ENCODE data around the gene NHLRC2.

The NHLRC2 gene

GRCh38 chr10:113953505-113954272 lies 99.2 kb downstream of the NHLRC2 start:
- H2AFZ ChIP-seq (ENCODE audit: insufficient read depth, low read length, poor library complexity): no peak overlapping the region
- no peak overlapping the region for H2AK5ac ChIP-seq (ENCODE audit: low read length)
- H3K27ac ChIP-seq (ENCODE audit: low read depth, low read length): no peak overlapping the region
- H2BK120ac ChIP-seq (ENCODE audit: insufficient read depth, low read length, poor library complexity): no peak overlapping the region
- H2BK5ac ChIP-seq (ENCODE audit: low read depth, low read length, poor library complexity): no peak overlapping the region
- WGBS (ENCODE audit: extremely low coverage, insufficient coverage, insufficient read length): no CpG with 5 or more reads among the region's 2 CpGs
- no peak overlapping the region for H3K23ac ChIP-seq (ENCODE audit: low read length)
- H3K18ac ChIP-seq (ENCODE audit: low read length): no peak overlapping the region
- H2BK12ac ChIP-seq (ENCODE audit: low read length): peak overlapping the region; percentile 15
- H3K4me2 ChIP-seq (ENCODE audit: low read length): no peak overlapping the region
- no peak overlapping the region for H4K12ac ChIP-seq (ENCODE audit: low read depth, low read length)
- no peak overlapping the region for H3K4me3 ChIP-seq (ENCODE audit: low read depth, low read length)
- no peaks in the 10 kb centered on the region for H3K27me3 ChIP-seq (ENCODE audit: insufficient read depth, low read length)
- no peaks in the 10 kb centered on the region for H3K9me3 ChIP-seq (ENCODE audit: insufficient read depth, low read depth, low read length)
- no peak overlapping the region for H4K8ac ChIP-seq (ENCODE audit: low read depth, low read length)
- peaks cover 5% of the 10 kb centered on the region for H3K79me1 ChIP-seq (ENCODE audit: low read length)
- H3K14ac ChIP-seq (ENCODE audit: low read length): no peak overlapping the region
- H3K9ac ChIP-seq (ENCODE audit: low read length): no peak overlapping the region
- H3K4ac ChIP-seq (ENCODE audit: low read depth, low read length): no peak overlapping the region
- no peaks in the 10 kb centered on the region for H3K36me3 ChIP-seq (ENCODE audit: control insufficient read depth in 1 of 2, insufficient read depth in 2 of 2, low read length in 2 of 2)
- H4K91ac ChIP-seq (ENCODE audit: low read depth, low read length): no peak overlapping the region
- no peaks in the 10 kb centered on the region for H3K79me2 ChIP-seq (ENCODE audit: control insufficient read depth, insufficient read depth, low read length, poor library complexity)
- H3K4me1 ChIP-seq (ENCODE audit: control insufficient read depth in 1 of 2, insufficient read depth in 2 of 2, low read length in 2 of 2): peaks cover 7 to 8% of the 10 kb centered on the region in 2 experiments
- DNase-seq: no peak

- no peak overlapping the region for H3K23ac ChIP-seq (ENCODE audit: low read length)
- no CpG with 5 or more reads among the region's 1 CpG for WGBS (ENCODE audit: extremely low coverage, insufficient coverage, insufficient read length)
Measured at GRCh38 chr10:113954409-113954808, 99.9 kb downstream of the NHLRC2 start.

GRCh38 chr10:113957013-113957412 lies 102.6 kb downstream of the NHLRC2 start:
- H4K91ac ChIP-seq (ENCODE audit: low read depth, low read length): no peak overlapping the region
- peaks cover 18 to 30% of the 10 kb centered on the region in 2 experiments for H3K4me1 ChIP-seq (ENCODE audit: control insufficient read depth in 1 of 2, insufficient read depth in 2 of 2, low read length in 2 of 2)
- H3K14ac ChIP-seq (ENCODE audit: low read length): no peak overlapping the region
- no peak overlapping the region for H4K8ac ChIP-seq (ENCODE audit: low read depth, low read length)
- H3K9ac ChIP-seq (ENCODE audit: low read length): no peak overlapping the region
- no peak overlapping the region for H3K4ac ChIP-seq (ENCODE audit: low read depth, low read length)
- no peaks in the 10 kb centered on the region for H3K36me3 ChIP-seq (ENCODE audit: control insufficient read depth in 1 of 2, insufficient read depth in 2 of 2, low read length in 2 of 2)
- no peak overlapping the region for H3K18ac ChIP-seq (ENCODE audit: low read length)
- H3K27me3 ChIP-seq (ENCODE audit: insufficient read depth, low read length): no peaks in the 10 kb centered on the region
- no peak overlapping the region for H3K23ac ChIP-seq (ENCODE audit: low read length)
- no peak overlapping the region for H3K4me3 ChIP-seq (ENCODE audit: low read depth, low read length)
- no CpG with 5 or more reads among the region's 5 CpGs for WGBS (ENCODE audit: extremely low coverage, insufficient coverage, insufficient read length)
- no peak overlapping the region for H3K4me2 ChIP-seq (ENCODE audit: low read length)
- H2BK5ac ChIP-seq (ENCODE audit: low read depth, low read length, poor library complexity): no peak overlapping the region
- H3K79me1 ChIP-seq (ENCODE audit: low read length): peaks cover 13% of the 10 kb centered on the region
- H3K9me3 ChIP-seq (ENCODE audit: insufficient read depth, low read depth, low read length): no peaks in the 10 kb centered on the region
- H2BK120ac ChIP-seq (ENCODE audit: insufficient read depth, low read length, poor library complexity): no peak overlapping the region
- no peak overlapping the region for H4K12ac ChIP-seq (ENCODE audit: low read depth, low read length)
- H2AFZ ChIP-seq (ENCODE audit: insufficient read depth, low read length, poor library complexity): no peak overlapping the region
- no peaks in the 10 kb centered on the region for H3K79me2 ChIP-seq (ENCODE audit: control insufficient read depth, insufficient read depth, low read length, poor library complexity)
- H3K27ac ChIP-seq (ENCODE audit: low read depth, low read length): no peak overlapping the region
- no peak for DNase-seq
- H2AK5ac ChIP-seq (ENCODE audit: low read length): no peak overlapping the region
- H2BK12ac ChIP-seq (ENCODE audit: low read length): no peak overlapping the region

More at GRCh38 chr10:113954409-113954808, 99.9 kb downstream of the NHLRC2 start:
- H3K4me3 ChIP-seq (ENCODE audit: low read depth, low read length): no peak overlapping the region
- no peaks in the 10 kb centered on the region for H3K27me3 ChIP-seq (ENCODE audit: insufficient read depth, low read length)
- H2AK5ac ChIP-seq (ENCODE audit: low read length): no peak overlapping the region
- H4K91ac ChIP-seq (ENCODE audit: low read depth, low read length): no peak overlapping the region
- no peak overlapping the region for H2BK12ac ChIP-seq (ENCODE audit: low read length)
- no peak overlapping the region for H2AFZ ChIP-seq (ENCODE audit: insufficient read depth, low read length, poor library complexity)
- no peak overlapping the region for H4K8ac ChIP-seq (ENCODE audit: low read depth, low read length)
- no peak overlapping the region for H3K27ac ChIP-seq (ENCODE audit: low read depth, low read length)
- H2BK5ac ChIP-seq (ENCODE audit: low read depth, low read length, poor library complexity): no peak overlapping the region
- H3K79me2 ChIP-seq (ENCODE audit: control insufficient read depth, insufficient read depth, low read length, poor library complexity): no peaks in the 10 kb centered on the region
- H3K36me3 ChIP-seq (ENCODE audit: control insufficient read depth in 1 of 2, insufficient read depth in 2 of 2, low read length in 2 of 2): no peaks in the 10 kb centered on the region
- H3K9me3 ChIP-seq (ENCODE audit: insufficient read depth, low read depth, low read length): no peaks in the 10 kb centered on the region
- peaks cover 5% of the 10 kb centered on the region for H3K79me1 ChIP-seq (ENCODE audit: low read length)
- no peak overlapping the region for H3K14ac ChIP-seq (ENCODE audit: low read length)
- H3K4me1 ChIP-seq (ENCODE audit: control insufficient read depth in 1 of 2, insufficient read depth in 2 of 2, low read length in 2 of 2): peaks cover 12 to 13% of the 10 kb centered on the region in 2 experiments
- H3K4me2 ChIP-seq (ENCODE audit: low read length): no peak overlapping the region
- H2BK120ac ChIP-seq (ENCODE audit: insufficient read depth, low read length, poor library complexity): no peak overlapping the region
- H3K9ac ChIP-seq (ENCODE audit: low read length): no peak overlapping the region
- no peak overlapping the region for H3K4ac ChIP-seq (ENCODE audit: low read depth, low read length)
- DNase-seq: no peak
- no peak overlapping the region for H4K12ac ChIP-seq (ENCODE audit: low read depth, low read length)
- no peak overlapping the region for H3K18ac ChIP-seq (ENCODE audit: low read length)

GRCh38 chr10:113958631-113959382 lies 104.3 kb downstream of the NHLRC2 start:
- Histone ChIP-seq H3K36me3 (ENCODE audit: control insufficient read depth in 1 of 2, insufficient read depth in 2 of 2, low read length in 2 of 2) (no peaks in the 10 kb centered on the region), H3K18ac (ENCODE audit: low read length) (no peak overlapping the region), H4K8ac (ENCODE audit: low read depth, low read length) (peak overlapping the region; percentile 55), H3K79me1 (ENCODE audit: low read length) (peaks cover 13% of the 10 kb centered on the region), H3K27ac (ENCODE audit: low read depth, low read length) (peak overlapping the region; percentile 37), H3K4ac (ENCODE audit: low read depth, low read length) (no peak overlapping the region), H3K4me1 (ENCODE audit: control insufficient read depth in 1 of 2, insufficient read depth in 2 of 2, low read length in 2 of 2) (peaks cover 18 to 30% of the 10 kb centered on the region in 2 experiments), H4K91ac (ENCODE audit: low read depth, low read length) (peak overlapping the region; percentile 60), H3K4me2 (ENCODE audit: low read length) (no peak overlapping the region), H3K4me3 (ENCODE audit: low read depth, low read length) (no peak overlapping the region), H2BK12ac (ENCODE audit: low read length) (peak overlapping the region; percentile 61), H2BK120ac (ENCODE audit: insufficient read depth, low read length, poor library complexity) (no peak overlapping the region), H3K27me3 (ENCODE audit: insufficient read depth, low read length) (no peaks in the 10 kb centered on the region), H2BK5ac (ENCODE audit: low read depth, low read length, poor library complexity) (peak overlapping the region; percentile 37), H3K9me3 (ENCODE audit: insufficient read depth, low read depth, low read length) (no peaks in the 10 kb centered on the region), H3K14ac (ENCODE audit: low read length) (peak overlapping the region; percentile 70), H3K79me2 (ENCODE audit: control insufficient read depth, insufficient read depth, low read length, poor library complexity) (no peaks in the 10 kb centered on the region), H3K9ac (ENCODE audit: low read length) (no peak overlapping the region), H3K23ac (ENCODE audit: low read length) (no peak overlapping the region), H4K12ac (ENCODE audit: low read depth, low read length) (peak overlapping the region; percentile 19), H2AK5ac (ENCODE audit: low read length) (no peak overlapping the region), H2AFZ (ENCODE audit: insufficient read depth, low read length, poor library complexity) (peak overlapping the region; percentile 33)
- no CpG with 5 or more reads among the region's 11 CpGs for WGBS (ENCODE audit: extremely low coverage, insufficient coverage, insufficient read length)
- peak; percentile 78 to 89 for DNase-seq

Data from trophoblast cell (in vitro differentiated cells and primary cell).